GM20431 (cell line): ENCODE results near the gene ITGA2B.
"Not testable (repeated sequence)": the region's sequence is repeated elsewhere in the genome, so short reads cannot be mapped to it uniquely, and the experiment has no call there.

Experiments
- in situ Hi-C: fragments of 300-500 bp; cut with MseI, MboI; formaldehyde crosslinking; loops from one replicate; pipeline ENCODE4 v1.15.0; 2020; ENCODE audit warnings: low sequenced_read_pairs; ENCODE audit not compliant: unreplicated experiment

Gene ITGA2B

DNA sequence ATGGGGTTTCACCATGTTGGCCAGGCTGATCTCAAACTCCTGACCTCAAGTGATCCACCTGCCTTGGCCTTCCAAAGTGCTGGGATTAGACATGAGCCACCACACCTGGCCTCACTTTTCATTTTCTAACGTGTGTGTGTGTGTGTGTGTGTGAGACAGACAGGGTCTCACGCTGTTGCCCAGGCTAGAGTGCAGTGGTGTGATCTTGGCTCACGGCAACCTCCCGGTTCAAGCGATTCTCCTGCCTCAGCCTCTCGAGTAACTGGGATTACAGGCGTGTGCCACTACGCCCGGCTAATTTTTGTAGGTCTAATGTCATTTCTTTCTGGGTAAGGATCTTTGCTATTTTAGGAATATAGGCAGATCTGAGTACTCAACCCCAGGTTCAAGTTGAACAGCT lies 4.7 kb upstream of the ITGA2B start:
- in situ Hi-C loops, result not testable (repeated sequence)

DNA sequence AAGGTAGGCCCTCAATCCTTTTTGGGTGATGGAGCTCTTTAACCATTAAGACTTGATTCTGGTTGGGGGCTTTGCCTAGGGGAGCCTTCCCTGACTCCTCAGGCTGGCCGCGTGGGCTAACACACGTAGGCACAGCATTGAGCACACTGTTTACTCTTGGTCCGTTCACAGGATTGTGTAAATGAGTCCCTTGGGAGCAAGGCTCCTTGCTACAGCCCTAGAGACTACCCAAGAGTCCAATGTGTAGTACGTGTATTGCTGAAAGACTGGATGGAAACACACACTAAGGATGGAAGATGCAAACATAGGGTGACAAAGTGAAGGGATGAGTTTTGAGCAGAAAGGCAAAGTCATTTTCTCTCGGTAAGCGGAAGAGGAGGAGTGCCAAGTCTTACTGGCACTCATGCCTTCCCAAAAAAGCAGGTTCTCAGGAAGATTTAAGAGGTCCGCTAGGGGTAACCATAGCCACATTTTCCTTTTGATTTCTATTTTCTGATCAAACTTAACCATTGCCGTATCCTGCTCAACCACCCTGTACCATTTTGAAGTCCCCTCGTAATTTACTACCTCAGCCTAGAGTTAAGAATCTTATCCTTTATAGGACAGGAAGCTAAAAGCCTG lies 911 bp upstream of the ITGA2B start:
- in situ Hi-C loops, result no loop called here

DNA sequence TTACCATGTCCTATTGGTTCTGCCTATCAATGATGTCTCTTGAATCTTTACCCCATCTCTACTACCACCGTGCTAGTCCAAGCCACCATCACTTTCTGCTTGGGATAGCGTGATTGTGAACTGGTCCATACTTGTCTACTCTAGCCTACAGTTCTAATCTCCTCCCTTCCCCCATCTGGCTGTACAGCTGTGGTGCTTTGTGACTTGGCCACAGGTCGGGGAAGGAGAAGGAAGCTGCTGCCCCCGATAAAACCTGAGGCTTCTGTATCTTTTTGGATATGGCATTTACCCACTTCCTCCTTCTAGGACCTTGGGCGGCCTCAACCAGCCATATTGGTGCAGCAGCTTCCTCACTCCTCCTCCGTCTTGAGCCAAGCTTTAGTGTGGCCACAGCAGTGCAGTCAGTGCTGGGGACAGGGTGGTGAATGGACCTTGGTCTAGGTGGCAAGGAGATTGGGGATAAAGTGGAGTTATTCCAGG lies 314 bp upstream of the ITGA2B start:
- in situ Hi-C loops, result no loop called here

DNA sequence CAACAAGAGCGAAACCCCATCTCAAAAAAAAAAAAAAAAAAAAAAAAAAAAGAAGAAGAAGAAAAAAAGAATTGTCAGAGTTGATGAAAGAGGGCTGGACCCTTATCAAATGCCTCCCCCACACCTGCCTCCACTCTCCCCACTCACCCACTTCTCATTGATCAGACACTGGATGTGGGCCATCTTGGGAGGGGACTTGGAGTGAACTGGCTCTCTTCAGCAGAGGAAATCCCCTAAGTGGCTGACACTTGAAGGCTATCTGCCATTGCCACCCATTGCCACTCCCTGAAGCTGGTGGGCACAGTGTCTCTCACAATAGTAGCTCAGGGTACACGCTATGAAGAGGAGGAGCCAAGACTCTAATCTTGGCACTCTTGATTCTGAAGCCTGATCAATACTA lies 1.6 kb downstream of the ITGA2B start:
- in situ Hi-C loops, result no loop called here

DNA sequence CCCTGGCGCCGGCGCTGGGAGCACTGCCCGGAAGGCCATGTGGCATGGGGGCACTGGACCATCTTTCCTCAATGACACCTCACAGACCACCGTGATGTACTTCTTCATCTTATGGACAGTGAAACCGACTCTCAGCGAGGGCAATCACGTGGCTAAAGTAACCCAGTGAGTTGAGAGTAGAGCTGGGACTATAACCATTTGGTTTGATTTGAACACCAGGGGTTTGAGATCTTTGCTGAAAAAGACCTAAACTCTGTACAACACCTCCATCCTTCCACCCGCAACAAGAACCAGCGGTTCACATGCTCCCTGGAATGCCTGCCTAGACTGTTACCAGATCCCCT lies 3.3 kb downstream of the ITGA2B start:
- in situ Hi-C loops, result no loop called here

DNA sequence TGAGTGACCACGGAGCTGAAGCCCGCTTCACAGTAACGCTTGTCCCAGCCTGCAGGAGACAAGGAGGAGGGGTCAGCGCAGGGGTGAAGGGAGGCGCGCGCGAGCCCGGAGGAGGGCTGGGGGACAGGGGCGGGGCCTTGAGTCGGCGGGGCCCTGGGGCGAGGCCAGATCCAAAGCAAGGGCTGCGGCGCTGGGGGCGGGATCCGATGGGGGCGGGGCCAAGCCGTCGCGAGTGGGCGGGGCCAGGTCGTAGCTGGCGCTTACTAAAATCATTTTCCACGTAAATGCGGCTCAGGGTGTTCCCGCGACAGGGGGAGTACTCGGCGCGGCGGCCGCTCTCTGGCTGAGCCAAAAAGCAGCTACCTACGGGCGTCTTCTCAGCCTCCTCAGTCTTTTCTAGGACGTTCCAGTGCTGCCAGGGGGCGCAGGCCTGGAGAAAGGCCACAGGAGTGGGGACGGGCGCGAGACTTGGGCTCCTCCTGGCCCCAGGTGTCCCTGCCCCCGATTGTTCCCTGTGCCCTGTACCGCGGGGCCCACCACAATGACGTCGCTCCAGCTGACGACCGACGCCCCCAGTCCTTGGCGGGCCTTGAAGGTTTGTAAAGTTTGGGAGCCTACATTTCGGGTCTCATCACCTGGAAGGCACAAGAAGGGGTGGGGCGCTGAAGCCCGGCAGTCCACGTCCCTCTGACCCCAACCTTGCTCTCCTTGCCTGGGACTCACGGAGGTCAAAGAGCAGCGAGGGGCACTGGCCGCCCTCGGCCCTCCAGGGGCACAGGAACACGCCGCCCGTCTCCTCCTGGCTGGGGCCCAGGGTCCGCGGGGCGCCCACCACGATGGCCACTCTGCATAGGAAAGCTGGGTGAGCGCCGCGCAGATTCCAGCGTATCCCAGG lies 3.9 kb downstream of the ITGA2B start:
- in situ Hi-C loops, result no loop called here

DNA sequence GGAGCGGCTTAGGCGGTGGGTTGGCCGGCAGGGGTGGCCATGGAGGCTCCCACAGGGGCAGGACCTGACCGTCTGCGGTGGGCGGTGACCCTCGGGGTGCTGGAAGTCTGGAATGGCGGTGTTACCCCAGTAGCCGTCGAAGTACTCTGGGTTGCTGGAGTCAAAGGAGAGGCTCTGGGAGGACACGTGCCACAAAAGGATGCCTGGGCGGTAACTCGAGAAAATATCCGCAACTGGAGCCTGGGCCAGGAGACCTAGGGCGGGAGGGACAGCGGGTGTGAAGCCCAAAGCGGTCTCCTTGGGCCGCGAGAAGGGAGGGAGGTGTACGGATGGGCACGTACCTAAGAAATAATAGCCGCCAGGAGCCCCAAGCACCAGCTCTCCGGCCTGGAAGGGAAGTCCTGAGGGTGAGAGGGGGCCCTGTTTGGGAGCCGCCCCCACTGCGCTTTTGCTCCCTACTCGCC lies 4.6 kb downstream of the ITGA2B start:
- in situ Hi-C loops, result no loop called here

DNA sequence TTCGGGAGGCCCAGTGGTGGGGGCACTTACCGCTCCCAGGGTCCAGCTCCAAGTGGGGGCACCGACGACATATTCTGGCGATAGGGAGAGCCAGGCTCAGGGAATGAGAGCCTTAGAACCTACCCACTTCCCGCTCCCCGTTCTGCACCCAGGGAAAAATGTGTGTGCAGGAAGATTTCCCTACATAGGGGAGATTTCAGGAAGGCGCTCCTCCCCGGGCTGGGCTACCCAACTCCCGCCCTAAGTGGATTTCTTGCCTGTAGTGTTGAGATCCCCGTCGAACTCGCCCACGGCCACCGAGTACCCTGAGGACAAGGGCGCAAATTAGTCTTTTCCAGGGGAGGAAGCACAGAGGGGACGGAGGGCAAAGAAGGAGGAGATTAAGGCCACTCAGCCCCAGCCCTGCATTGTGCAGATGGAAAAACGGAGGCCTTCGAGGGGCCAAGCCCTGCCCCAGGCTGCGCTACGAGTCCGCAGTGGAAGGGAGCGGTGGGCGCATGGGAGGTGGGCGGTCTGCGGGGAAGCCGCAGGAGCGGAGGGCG lies 5.1 kb downstream of the ITGA2B start:
- in situ Hi-C loops, result no loop called here

DNA sequence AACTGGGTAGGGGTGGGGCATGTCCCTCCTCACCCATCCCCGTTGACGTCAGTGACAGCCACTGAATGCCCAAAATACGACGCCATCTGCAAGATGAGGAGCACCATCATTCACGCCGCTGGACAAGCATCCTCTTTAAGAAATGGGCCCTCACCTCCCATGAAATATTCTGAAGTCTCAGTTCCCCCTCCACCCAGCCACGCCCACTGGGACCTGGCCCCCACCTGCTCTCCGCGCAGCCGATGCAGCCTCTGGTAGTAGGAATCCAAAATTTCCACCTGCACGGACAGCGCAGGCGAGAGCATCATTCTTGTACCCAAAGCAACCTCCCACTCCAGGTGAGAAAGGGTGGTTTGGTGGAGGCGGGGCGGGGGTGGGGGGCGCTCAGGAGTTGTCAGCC lies 5.6 kb downstream of the ITGA2B start:
- in situ Hi-C loops, result no loop called here

DNA sequence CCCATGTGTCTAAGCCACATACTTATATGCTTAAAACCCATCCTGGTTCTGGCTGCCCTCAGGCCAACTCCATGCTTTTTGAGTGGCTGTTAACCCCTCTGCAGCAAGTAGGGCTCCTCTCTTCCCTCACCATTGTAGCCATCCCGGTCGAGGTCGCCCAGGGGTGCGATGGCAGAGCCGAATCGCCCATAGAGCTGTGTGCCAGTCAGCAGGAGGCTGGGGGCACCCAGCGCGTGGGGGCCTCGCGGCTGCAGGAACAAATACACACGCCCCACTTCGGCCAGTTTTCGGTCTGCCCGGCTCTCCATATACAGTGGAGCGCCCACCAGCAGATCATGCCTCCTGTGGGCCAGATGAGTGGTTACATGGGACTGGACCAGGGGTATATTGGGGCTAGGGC lies 6.1 kb downstream of the ITGA2B start:
- in situ Hi-C loops, result no loop called here

DNA sequence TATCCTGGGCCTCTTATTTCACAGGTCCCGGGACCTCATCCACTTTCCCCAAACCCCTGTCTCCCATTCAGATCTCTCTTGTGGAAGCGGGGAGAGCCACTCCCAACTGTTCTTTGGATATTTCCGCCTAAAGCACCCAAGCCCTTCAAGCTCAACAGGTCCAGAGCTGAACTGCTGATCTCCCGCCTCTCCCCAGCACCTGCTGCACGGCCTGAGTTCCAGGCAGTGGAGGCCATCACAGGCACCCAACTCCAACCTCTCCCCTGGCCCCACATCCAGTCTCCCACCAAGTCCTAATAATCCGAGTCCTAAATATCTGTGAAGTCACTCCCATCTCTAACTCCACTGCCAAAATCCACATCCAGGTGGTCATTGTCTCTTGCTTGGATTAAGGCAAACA lies 6.5 kb downstream of the ITGA2B start:
- in situ Hi-C loops, result no loop called here

DNA sequence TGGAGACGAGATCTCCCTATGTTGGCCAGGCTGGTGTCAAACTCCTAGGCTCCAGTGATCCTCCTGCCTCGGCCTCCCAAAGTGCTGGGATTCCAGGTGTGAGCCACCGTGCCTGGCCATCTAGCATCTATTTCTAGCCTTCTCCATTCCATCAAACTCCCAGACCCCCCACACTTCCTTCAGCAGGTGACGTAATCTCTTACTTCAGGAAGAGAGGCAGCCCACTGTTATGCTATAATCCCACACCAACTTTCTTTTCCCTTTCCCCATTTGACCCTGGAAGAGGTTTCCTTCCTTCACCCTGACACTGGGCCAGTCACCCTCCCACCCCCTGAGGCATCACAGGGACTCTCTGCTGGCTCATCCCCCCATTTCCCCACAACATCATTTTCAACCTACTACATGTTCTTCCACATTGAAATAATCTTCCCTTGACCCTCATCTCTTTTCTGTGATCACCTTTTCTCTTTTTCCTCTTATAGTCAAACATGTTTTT lies 7.6 kb downstream of the ITGA2B start:
- in situ Hi-C loops, result no loop called here

DNA sequence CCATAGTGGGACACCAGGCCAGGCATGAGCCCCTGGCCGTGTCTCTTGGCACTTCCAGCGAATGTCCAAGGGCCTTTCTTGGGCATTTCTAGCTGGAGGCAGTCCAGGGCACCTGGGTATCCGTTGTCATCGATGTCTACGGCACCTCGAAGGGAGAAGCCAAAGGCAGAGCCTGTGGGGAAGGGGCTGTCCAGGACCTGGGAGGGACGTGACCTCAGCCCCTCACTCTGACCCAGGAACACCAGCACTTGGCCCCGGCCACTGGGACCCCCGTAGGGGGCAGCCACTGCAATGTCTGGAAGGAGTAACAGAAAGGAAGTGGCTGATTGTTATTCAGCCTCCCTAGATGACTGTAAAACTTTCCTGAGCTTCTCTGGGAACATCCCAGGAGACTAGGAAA lies 8.7 kb downstream of the ITGA2B start:
- in situ Hi-C loops, result no loop called here

DNA sequence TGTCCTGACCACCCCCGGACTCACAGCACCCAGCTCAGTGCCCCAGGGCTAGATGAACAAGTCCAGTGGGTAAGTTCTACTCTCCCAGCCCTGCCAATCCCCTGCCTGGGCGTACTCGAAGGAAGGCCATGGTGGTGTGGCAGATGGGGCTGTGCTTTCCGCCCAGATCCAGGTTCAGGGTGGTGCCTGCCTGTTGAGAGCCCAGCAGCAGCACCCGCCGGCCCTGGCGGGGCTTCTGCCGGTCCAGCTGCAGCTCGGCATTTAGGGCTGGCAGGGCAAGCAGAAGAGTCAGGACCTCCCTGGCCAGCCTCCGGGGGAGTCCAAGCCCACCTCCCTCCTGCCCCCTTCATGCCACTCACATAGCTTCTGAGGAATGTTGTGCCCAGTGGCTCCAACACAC lies 9.6 kb downstream of the ITGA2B start:
- in situ Hi-C loops, result no loop called here

DNA sequence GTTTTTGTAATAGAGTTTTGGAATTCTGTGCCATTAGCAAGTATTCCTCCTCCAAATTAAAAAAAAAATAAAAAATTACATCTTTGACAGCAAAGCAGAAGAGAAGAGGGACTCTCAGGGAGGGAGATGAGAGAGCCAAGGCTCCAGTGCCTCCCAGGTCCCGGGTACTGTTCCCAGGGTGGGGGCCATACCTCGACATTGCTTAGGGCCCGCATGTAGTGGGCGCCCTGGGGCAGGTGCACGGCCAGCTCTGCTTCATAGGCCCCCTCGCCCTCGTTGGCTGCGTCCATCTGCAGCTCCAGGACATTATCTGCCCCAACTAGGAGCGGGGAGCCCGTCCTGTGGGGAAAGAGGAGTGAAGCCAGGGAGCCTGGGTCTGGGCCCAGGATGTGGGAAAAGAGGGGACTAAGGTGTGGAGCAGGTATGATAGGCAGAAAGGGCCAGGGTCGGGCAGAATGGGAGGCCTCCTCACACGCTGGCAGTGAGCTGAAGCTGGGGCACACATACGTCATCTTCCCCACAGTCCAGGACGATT lies 11.2 kb downstream of the ITGA2B start:
- in situ Hi-C loops, result no loop called here

DNA sequence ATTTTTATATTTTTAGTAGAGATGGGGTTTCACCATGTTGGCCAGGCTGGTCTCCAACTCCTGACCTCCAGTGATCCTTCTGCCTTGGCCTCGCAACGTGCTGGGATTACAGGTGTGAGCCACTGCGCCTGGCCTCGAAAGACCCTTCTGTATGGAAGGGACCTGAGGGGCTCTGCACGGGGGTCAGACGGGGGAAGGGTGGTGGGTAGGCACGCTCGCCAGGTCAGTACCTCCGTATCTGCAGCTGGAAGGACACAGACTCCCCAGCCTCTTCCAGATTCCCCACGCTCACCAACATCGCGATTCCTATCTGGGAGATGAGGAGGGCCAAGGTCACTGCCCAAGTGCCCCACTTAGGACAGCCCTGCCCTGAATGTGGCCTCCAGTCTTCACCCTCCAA lies 12.7 kb downstream of the ITGA2B start:
- in situ Hi-C loops, result no loop called here

DNA sequence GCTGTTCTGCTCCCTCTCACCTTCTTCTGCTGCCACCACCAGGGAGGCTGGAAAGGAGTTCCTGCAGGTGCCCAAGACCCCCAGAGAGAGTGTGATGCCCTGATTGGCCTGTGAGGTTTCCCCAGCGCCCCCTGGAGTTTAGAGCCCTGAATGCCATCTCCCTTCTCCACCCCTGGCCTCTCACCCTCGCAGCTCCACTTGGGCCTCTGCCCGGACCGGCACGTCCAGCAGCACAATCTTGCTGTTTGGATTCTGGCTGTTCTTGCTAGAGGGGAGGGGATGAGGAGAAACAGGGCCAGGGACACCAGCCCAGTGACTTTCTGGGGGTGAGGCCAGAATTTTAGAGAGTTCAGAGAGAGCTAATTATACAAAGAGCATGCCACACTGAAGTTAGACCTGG lies 13.3 kb downstream of the ITGA2B start:
- in situ Hi-C loops, result no loop called here

DNA sequence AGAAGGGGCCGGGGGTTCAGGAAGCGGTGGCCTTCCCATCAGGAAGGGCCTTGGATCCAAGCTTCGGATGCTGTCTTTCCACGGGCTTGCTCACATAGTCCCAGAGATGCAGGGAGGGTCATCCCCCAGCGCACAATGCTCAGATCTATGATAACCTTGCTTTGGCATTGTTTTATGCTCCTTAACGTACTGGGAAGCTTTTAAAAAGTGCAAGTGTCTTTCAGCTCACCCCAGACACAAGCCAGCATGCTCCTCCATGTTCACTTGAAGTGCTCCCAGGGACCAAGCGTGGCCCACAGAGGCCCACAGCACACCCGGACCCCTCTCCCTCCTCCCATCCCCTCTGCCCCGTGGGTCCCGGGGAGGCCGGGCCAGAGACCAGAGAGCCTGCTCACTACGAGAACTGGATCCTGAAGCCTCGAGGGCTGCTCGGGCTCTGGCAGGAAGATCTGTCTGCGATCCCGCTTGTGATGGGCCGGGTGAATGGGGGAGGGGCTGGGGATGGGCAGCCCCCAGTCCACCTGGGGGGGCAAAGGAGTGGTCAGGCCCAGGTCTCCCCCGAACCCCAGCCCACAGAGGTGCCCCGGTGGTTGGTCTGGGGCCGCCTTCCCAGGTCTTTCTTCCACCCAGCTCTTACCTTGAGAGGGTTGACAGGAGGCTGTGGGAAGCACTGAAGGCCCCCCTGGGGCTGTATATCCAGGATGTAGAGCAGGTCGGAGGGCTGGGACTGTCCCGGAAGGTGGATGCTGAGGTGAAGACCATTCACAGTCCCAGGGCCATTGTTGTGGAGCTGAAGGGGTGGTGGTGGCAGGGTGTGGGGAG lies 14.0 kb downstream of the ITGA2B start:
- in situ Hi-C loops, result no loop called here

DNA sequence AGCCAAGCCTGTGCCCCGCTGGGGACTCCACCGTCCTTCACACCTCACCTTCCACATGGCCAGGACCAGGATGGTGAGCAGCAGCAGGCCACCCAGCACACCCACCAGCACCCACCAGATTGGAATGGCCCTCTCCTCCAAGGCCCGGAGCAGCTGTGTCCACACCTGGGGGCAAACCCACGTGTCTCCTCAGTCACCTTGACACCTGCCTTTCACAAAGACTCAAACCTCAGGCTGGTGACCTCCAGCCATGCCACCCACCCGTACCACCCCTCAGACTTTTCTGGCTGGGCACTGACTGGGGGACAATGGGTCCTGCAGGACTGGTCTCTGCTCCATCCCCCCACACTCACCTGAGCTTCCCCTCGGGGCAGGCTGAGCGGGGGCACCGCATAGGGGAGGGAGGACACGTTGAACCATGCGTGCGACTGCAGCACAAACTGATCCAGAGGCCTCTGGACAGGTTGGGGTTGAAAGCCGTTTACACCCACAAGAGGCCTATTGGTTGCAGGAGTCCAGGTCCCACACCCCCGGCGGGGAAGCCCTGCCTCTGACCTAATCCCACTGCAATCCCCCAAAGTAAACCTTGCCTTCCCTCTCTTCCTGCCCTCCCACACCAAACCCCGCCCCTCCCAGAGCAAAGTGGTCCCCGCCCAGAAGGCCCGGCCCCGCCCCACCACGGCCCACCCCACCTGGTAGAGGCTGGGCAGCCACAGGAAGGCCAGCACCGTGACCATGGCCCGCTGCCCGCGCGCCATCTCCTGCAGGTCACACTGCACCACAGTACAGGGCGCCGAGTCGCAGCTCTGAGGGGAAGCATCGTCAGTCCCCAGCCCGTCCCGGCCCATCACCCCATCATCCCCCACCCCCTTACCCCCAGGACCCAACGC lies 14.9 kb downstream of the ITGA2B start:
- in situ Hi-C loops, result no loop called here
